SK-N-SH (cell line): ENCODE measurements around the gene DROSHA. TPM values are rescaled to one million over a fixed set of nuclear protein-coding genes. Genes with fewer than 3 reads are reported as not detected.

Experiments
- CTCF ChIA-PET: fragments of 300-600, 350-600 bp; formaldehyde crosslinking; extraction: SDS; loops from one replicate; lab custom pipeline; 2021; lab: Yijun Ruan, JAX
- POLR2A ChIA-PET: fragments of 350-600 bp; sonication (Branson Sonifier 250); formaldehyde crosslinking; extraction: SDS; loops from one replicate; lab custom pipeline; 2020; ENCODE audit warnings: antibody characterized with exemption, inconsistent platforms; lab: Yijun Ruan, JAX
- DNase-seq: peaks from one replicate; pipeline ENCODE4 v3.0.0; 2012
- H2AFZ ChIP-seq: fragments of 200-600 bp; sonication (generic); 2 replicates; pipeline ENCODE4 v1.8.1; 2016; ENCODE audit warnings: antibody characterized with exemption, mild to moderate bottlenecking, low read depth
- H3F3A ChIP-seq: fragments of 200-600 bp; sonication (generic); replicated peaks from 2 replicates; pipeline ENCODE3; 2016; ENCODE audit warnings: antibody characterized with exemption, mild to moderate bottlenecking; ENCODE audit not compliant: insufficient read depth
- H3K27ac ChIP-seq, 2 experiments: fragments of 200-500 bp in 1 of 2; fragments of 200-600 bp in 1 of 2; sonication (Bioruptor generic) in 1 of 2; sonication (generic), shearing (Covaris generic) in 1 of 2; 2 replicates each; pipeline versions ENCODE4 v1.5.1 to v1.6.1; 2014 to 2016; ENCODE audit warnings: low read depth in 2 of 2, inconsistent platforms in 1 of 2, low read length in 1 of 2, mild to moderate bottlenecking in 1 of 2, mixed read lengths in 1 of 2
- H3K27me3 ChIP-seq: fragments of 200-600 bp; sonication (generic), shearing (Covaris generic); 2 replicates; pipeline ENCODE4 v1.6.1; 2016; ENCODE audit warnings: mixed run types; ENCODE audit not compliant: insufficient read depth
- H3K36me3 ChIP-seq, 2 experiments: fragments of 200-500 bp in 1 of 2; fragments of 200-600 bp in 1 of 2; sonication (Bioruptor generic) in 1 of 2; sonication (generic) in 1 of 2; replicated peaks in 1 of 2; 2 replicates each; pipeline versions ENCODE3 to v1.5.1; 2014 to 2016; ENCODE audit warnings: low read length in 1 of 2, mild to moderate bottlenecking in 1 of 2; ENCODE audit not compliant: insufficient read depth in 2 of 2, control insufficient read depth in 1 of 2
- H3K4me1 ChIP-seq, 2 experiments: fragments of 200-500 bp in 1 of 2; fragments of 200-600 bp in 1 of 2; sonication (Bioruptor generic) in 1 of 2; sonication (generic), shearing (Covaris generic) in 1 of 2; 2 replicates each; pipeline versions ENCODE4 v1.5.1 to v1.6.1; 2014 to 2016; ENCODE audit warnings: low read depth in 1 of 2, low read length in 1 of 2, mixed run types in 1 of 2; ENCODE audit not compliant: insufficient read depth in 2 of 2, control insufficient read depth in 1 of 2
- H3K4me2 ChIP-seq: fragments of 200-600 bp; sonication (generic), shearing (Covaris generic); 2 replicates; pipeline ENCODE4 v1.6.1; 2017; ENCODE audit warnings: mixed run types
- H3K4me3 ChIP-seq, 2 experiments: fragments of 200-500 bp in 1 of 2; fragments of 200-600 bp in 1 of 2; sonication (Bioruptor generic) in 1 of 2; sonication (generic), shearing (Covaris generic) in 1 of 2; 2 replicates each; pipeline versions ENCODE4 v1.5.1 to v1.8.1; 2014 to 2016; ENCODE audit warnings: low read depth in 2 of 2, inconsistent platforms in 1 of 2, low read length in 1 of 2, mild to moderate bottlenecking in 1 of 2, mixed read lengths in 1 of 2, moderate library complexity in 1 of 2
- H3K79me2 ChIP-seq: fragments of 200-600 bp; sonication (generic); 2 replicates; pipeline ENCODE4 v1.8.1; 2017; ENCODE audit warnings: mild to moderate bottlenecking; ENCODE audit not compliant: insufficient read depth
- H3K9ac ChIP-seq: fragments of 200-600 bp; sonication (generic); 2 replicates; pipeline ENCODE4 v1.6.1; 2017; ENCODE audit warnings: mixed run types
- H3K9me2 ChIP-seq: fragments of 200-600 bp; sonication (generic); 2 replicates; pipeline ENCODE4 v1.6.1; 2017; ENCODE audit warnings: mixed run types
- H3K9me3 ChIP-seq: fragments of 200-600 bp; sonication (generic); 2 replicates; pipeline ENCODE4 v1.6.1; 2017; ENCODE audit warnings: mixed run types, mild to moderate bottlenecking, moderate library complexity
- H4K20me1 ChIP-seq: fragments of 200-600 bp; sonication (generic); 2 replicates; pipeline ENCODE4 v1.6.1; 2017; ENCODE audit warnings: mild to moderate bottlenecking, mixed run types; ENCODE audit not compliant: insufficient read depth
- CHD2 ChIP-seq: fragments of 150-350 bp; IDR thresholded peaks from 2 replicates; pipeline ENCODE4 v1.6.1; 2018; ENCODE audit warnings: low read length; ENCODE audit not compliant: partially characterized antibody
- EP300 ChIP-seq, 2 experiments: IDR thresholded peaks; 2 replicates each; pipeline versions ENCODE4 v1.4.0 to v1.6.1; 2012; ENCODE audit warnings: borderline replicate concordance in 1 of 2, low read depth in 1 of 2, low read length in 1 of 2
- FOSL2 ChIP-seq: IDR thresholded peaks from 2 replicates; pipeline ENCODE4 v1.4.0; 2012; ENCODE audit warnings: low read depth, mild to moderate bottlenecking, moderate library complexity, borderline replicate concordance
- FOXJ3 ChIP-seq: sonication (generic); formaldehyde crosslinking; IDR thresholded peaks from 2 replicates; pipeline ENCODE4 v1.5.1; 2020; ENCODE audit warnings: mild to moderate bottlenecking, missing genetic modification reagents
- FOXM1 ChIP-seq: IDR thresholded peaks from 2 replicates; pipeline ENCODE4 v1.4.0; 2012; ENCODE audit warnings: low read depth, mild to moderate bottlenecking
- JUND ChIP-seq: IDR thresholded peaks from 2 replicates; pipeline ENCODE4 v1.4.0; 2012
- MAX ChIP-seq: IDR thresholded peaks from 2 replicates; pipeline ENCODE4 v1.4.0; 2012; ENCODE audit warnings: low read depth
- MEF2A ChIP-seq: IDR thresholded peaks from 2 replicates; pipeline ENCODE4 v1.4.0; 2012; ENCODE audit warnings: low read depth, borderline replicate concordance
- MXI1 ChIP-seq: IDR thresholded peaks from 2 replicates; pipeline ENCODE4 v1.6.1; 2012; ENCODE audit warnings: mild to moderate bottlenecking, low read depth, low read length, improper control_type of control experiment
- NFIC ChIP-seq: IDR thresholded peaks from 2 replicates; pipeline ENCODE4 v1.4.0; 2012; ENCODE audit warnings: borderline replicate concordance
- PBX3 ChIP-seq: IDR thresholded peaks from 2 replicates; pipeline ENCODE4; 2012
- POLR2AphosphoS5 ChIP-seq: IDR thresholded peaks from 2 replicates; pipeline ENCODE4 v1.6.1; 2012; ENCODE audit warnings: low read depth, low read length
- RAD21 ChIP-seq: IDR thresholded peaks from 2 replicates; pipeline ENCODE4 v1.6.1; 2012; ENCODE audit warnings: mild to moderate bottlenecking, low read length
- RCOR1 ChIP-seq: fragments of 150-350 bp; IDR thresholded peaks from 2 replicates; pipeline ENCODE4 v1.6.1; 2017; ENCODE audit warnings: antibody characterized with exemption, low read length
- RXRA ChIP-seq: IDR thresholded peaks from 2 replicates; pipeline ENCODE4 v1.4.0; 2012; ENCODE audit warnings: low read depth, mild to moderate bottlenecking, borderline replicate concordance
- SIN3A ChIP-seq: IDR thresholded peaks from 2 replicates; pipeline ENCODE4 v1.6.1; 2012; ENCODE audit warnings: low read depth, mild to moderate bottlenecking, low read length, moderate library complexity, borderline replicate concordance
- TAF1 ChIP-seq: IDR thresholded peaks from 2 replicates; pipeline ENCODE4 v1.6.1; 2012; ENCODE audit warnings: low read depth, mild to moderate bottlenecking, low read length, moderate library complexity, borderline replicate concordance
- TCF12 ChIP-seq: IDR thresholded peaks from 2 replicates; pipeline ENCODE4 v1.4.0; 2012
- USF2 ChIP-seq: fragments of 150-350 bp; IDR thresholded peaks from 2 replicates; pipeline ENCODE4 v1.6.1; 2017; ENCODE audit warnings: antibody characterized with exemption, low read length, low read depth, borderline replicate concordance
- YY1 ChIP-seq: IDR thresholded peaks from 2 replicates; pipeline ENCODE4 v1.4.0; 2012; ENCODE audit warnings: low read depth, mild to moderate bottlenecking
- WGBS: methylation state at CpG from one replicate; pipeline ENCODE4 v1.1.6; 2017; ENCODE audit warnings: low lambda C conversion rate; 5-methylcytosine and 5-hydroxymethylcytosine counted together
- polyA plus RNA-seq, 3 experiments: library from polyadenylated mRNA; depleted of rRNA; stranded (reverse); fragments of >200 nt; gene quantifications; 2 replicates each; pipeline ENCODE4 v1.2.3, GENCODE V29; 2012
- TF ChIP-seq, protein P1 (sequence below): fragments of 200-600 bp; sonication (generic); IDR thresholded peaks from 2 replicates; pipeline ENCODE4 v1.6.1; 2017; ENCODE audit warnings: antibody characterized with exemption, mild to moderate bottlenecking, moderate library complexity

Gene DROSHA
- polyA plus RNA-seq, 1 of the 3 experiments (the other 2 are of a cell fraction): 49.3 TPM

DNA sequence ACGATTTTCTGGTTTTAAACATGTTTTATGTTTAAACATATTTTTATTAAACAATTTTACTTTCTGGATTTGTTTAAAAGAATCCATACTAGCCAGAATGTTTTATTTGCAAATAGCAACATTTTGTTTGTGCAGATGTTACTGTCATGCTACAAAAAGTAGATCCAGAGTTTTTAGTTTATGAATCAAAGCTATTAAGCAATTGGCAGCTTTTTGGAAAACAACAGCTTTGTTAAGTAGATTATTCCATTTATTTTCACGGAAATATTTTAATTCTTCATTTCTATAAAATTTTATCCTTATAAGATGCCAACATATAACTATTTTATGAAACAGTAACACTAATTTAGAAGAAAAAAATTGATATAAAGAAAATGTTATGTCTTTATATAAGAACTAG, 60.9 kb downstream of the DROSHA start:
- no peak overlapping the region for H2AFZ ChIP-seq
- no peaks in the 10 kb centered on the region for H3F3A ChIP-seq
- no peak overlapping the region for H3K9ac ChIP-seq
- H3K79me2 ChIP-seq: no peaks in the 10 kb centered on the region
- H4K20me1 ChIP-seq: no peaks in the 10 kb centered on the region
- POLR2A ChIA-PET: no interaction called here
- peaks cover 56 to 62% of the 10 kb centered on the region in 2 experiments for H3K36me3 ChIP-seq
- peaks cover 0 to 8% of the 10 kb centered on the region in 2 experiments; a peak in 1 of 4 replicates for H3K4me1 ChIP-seq
- H3K27ac ChIP-seq: no peak overlapping the region
- H3K27me3 ChIP-seq: no peaks in the 10 kb centered on the region
- H3K4me3 ChIP-seq: no peak overlapping the region
- no peaks in the 10 kb centered on the region for H3K9me2 ChIP-seq
- WGBS: 97% methylated on average over 2 of the region's 2 CpGs
- DNase-seq: no peak
- no peak overlapping the region for H3K4me2 ChIP-seq
- H3K9me3 ChIP-seq: no peaks in the 10 kb centered on the region
- CTCF ChIA-PET: interaction anchor here (0.9 kb wide), 1 partner anchor 201 kb away, joined by 4 read pairs; no protein-coding TSS in a partner anchor
- no peak for TF ChIP-seq NFIC
- TF ChIP-seq MXI1: no peak

DNA sequence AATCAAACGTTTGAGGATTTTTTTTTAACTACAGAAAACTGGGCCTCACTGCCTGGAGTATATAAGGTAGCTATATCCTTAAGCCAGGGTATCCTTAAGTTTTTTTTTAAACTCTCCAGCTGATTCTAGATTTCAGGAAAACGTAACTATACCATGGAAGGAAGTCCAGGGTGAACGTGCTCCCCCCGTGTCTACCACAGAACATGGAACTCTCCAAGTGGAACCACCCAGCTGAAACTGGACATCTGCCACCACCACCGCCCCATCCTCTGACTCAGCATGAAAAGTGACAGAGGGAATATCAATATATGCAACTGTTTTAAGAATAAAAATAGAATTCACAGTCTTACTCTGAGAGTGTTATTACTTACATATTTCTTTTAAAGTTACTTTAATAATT, 61.3 kb downstream of the DROSHA start:
- ChIA-PET POLR2A (no interaction called here), CTCF (interaction anchor here (0.9 kb wide), 1 partner anchor 200 kb away, joined by 4 read pairs; no protein-coding TSS in a partner anchor)
- TF ChIP-seq MEF2A (no peak), YY1 (no peak), FOSL2 (no peak), FOXM1 (no peak), SIN3A (no peak)
- Histone ChIP-seq H3K4me3 (no peak overlapping the region), H4K20me1 (no peaks in the 10 kb centered on the region), H3K4me2 (no peak overlapping the region), H3K9me3 (no peaks in the 10 kb centered on the region), H3K4me1 (peaks cover 0 to 8% of the 10 kb centered on the region in 2 experiments; a peak in 1 of 4 replicates), H3K27ac (no peak overlapping the region), H3F3A (no peaks in the 10 kb centered on the region), H3K27me3 (no peaks in the 10 kb centered on the region), H3K9ac (no peak overlapping the region), H3K9me2 (no peaks in the 10 kb centered on the region), H3K36me3 (peaks cover 58 to 65% of the 10 kb centered on the region in 2 experiments), H2AFZ (no peak overlapping the region), H3K79me2 (no peaks in the 10 kb centered on the region)
- WGBS: 80% methylated on average over 5 of the region's 5 CpGs
- no peak for DNase-seq

DNA sequence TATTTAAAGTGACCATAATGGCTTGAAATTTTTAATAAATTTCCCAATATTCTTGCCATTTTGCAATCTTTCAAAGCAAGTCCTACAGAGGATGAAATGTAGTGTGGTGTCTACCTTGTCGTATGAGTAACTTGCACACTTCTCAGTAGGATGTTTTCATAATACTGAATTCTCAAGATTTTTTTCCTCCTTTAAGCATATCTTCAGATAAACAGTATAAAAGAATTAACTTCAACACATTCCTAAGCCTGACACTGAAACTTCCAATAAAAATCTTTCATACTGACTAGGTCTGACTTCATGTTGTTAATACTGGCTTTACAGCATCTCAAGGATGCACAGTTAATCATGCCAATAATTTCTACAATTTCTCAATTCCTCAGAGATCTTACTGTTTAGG, 62.0 kb downstream of the DROSHA start:
- no peak overlapping the region for H3K27ac ChIP-seq
- no peaks in the 10 kb centered on the region for H3K9me2 ChIP-seq
- no peak overlapping the region for H3K9ac ChIP-seq
- no peaks in the 10 kb centered on the region for H3F3A ChIP-seq
- H3K4me1 ChIP-seq: peaks cover 0 to 8% of the 10 kb centered on the region in 2 experiments; a peak in 1 of 4 replicates
- H3K4me3 ChIP-seq: no peak overlapping the region
- ChIA-PET POLR2A (no interaction called here), CTCF (no interaction called here)
- 97% methylated on average over 1 of the region's 1 CpG for WGBS
- no peak overlapping the region for H2AFZ ChIP-seq
- H3K9me3 ChIP-seq: no peaks in the 10 kb centered on the region
- H3K79me2 ChIP-seq: no peaks in the 10 kb centered on the region
- H3K36me3 ChIP-seq: peaks cover 58 to 70% of the 10 kb centered on the region in 2 experiments
- no peaks in the 10 kb centered on the region for H4K20me1 ChIP-seq
- no peaks in the 10 kb centered on the region for H3K27me3 ChIP-seq
- no peak for DNase-seq
- H3K4me2 ChIP-seq: no peak overlapping the region
- TF ChIP-seq EP300 (IDR thresholded peaks at IDR 0.05; ENCODE audit: borderline replicate concordance in 1 of 2, low read depth in 1 of 2, low read length in 1 of 2): no peak
- TF ChIP-seq TCF12: no peak
- no peak for TF ChIP-seq NFIC
- TF ChIP-seq YY1: no peak
- TF ChIP-seq FOXJ3: no peak
- TF ChIP-seq FOSL2: no peak
- no peak for TF ChIP-seq RAD21
- no peak for TF ChIP-seq MAX
- no peak for TF ChIP-seq PBX3
- no peak for TF ChIP-seq POLR2AphosphoS5
- TF ChIP-seq CHD2: no peak
- TF ChIP-seq USF2: no peak
- TF ChIP-seq TAF1: no peak
- no peak for TF ChIP-seq JUND
- TF ChIP-seq MXI1: no peak
- TF ChIP-seq, protein P1, sequence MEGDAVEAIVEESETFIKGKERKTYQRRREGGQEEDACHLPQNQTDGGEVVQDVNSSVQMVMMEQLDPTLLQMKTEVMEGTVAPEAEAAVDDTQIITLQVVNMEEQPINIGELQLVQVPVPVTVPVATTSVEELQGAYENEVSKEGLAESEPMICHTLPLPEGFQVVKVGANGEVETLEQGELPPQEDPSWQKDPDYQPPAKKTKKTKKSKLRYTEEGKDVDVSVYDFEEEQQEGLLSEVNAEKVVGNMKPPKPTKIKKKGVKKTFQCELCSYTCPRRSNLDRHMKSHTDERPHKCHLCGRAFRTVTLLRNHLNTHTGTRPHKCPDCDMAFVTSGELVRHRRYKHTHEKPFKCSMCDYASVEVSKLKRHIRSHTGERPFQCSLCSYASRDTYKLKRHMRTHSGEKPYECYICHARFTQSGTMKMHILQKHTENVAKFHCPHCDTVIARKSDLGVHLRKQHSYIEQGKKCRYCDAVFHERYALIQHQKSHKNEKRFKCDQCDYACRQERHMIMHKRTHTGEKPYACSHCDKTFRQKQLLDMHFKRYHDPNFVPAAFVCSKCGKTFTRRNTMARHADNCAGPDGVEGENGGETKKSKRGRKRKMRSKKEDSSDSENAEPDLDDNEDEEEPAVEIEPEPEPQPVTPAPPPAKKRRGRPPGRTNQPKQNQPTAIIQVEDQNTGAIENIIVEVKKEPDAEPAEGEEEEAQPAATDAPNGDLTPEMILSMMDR: no peak
- no peak for TF ChIP-seq RXRA
- TF ChIP-seq RCOR1: no peak
